Fibroblast of skin of back (primary cell): ENCODE measurements around the gene BCAS3.
"Not testable (repeated sequence)": the region's sequence is repeated elsewhere in the genome, so short reads cannot be mapped to it uniquely, and the experiment has no call there.

Source experiments
- DNase-seq: peaks from one replicate; pipeline ENCODE4 v3.0.0-alpha.2; 2013

The BCAS3 gene

DNA sequence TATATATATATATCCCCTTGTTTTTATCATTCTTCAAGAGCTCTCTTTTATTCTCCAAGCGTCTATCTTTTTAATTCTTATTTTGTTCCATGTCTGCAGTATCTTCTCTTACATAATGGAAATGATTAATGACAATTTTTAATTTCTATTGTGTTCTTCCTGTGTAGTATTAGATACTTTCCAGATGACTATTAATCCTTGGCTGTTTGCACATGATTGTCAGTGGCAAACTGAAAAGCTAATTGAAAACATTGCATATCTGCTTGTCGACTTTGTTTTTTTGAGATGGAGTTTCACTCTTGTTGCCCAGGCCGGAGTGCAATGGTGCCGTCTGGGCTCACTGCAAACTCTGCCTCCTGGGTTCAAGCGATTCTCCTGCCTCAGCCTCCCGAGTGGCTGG lies 124.7 kb downstream of the BCAS3 start:
- DNase-seq = no peak

- no peak for DNase-seq
These were observed 125.4 kb downstream of the BCAS3 start for GRCh38 chr17:60803059-60803458.

DNA sequence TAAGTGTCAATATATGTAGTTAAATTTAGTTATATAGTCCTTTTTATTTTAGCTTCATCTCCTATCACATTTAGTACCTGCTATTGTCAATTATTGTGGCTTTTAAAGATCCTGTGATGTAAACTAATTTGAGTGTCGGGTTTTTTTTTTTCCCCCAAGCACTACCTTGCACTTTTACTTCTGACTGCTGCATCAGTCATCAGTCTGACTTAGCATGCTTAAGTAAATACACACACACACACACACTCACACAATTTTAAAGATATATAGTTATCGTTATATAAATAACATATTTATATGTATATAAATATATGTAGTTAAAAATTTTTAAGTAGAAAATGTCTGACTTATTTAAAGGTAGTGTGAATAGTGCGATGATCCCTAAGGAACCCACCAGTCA lies 127.2 kb downstream of the BCAS3 start:
- DNase-seq = no peak

DNA sequence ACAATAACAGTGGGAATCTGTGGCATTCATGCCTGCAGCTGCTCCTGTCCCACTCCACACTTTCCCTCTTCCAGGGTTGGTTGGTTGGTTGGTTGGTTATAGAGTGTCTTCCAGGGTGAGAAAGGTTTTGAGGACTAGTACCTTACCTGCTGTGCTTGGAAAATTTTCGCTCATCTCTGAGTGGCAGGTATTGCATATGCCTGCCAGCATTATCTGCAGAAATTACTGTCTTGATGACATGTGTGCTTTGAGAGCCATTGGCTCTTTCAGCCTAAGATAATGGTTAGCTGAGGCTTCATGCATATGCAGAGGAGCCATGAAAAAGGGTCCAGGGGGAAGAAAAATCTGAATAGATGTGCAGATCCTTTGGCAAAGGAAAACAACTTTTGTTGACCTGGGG lies 131.8 kb downstream of the BCAS3 start:
- no peak for DNase-seq

- DNase-seq = not testable (repeated sequence)
These were observed 137.3 kb downstream of the BCAS3 start for GRCh38 chr17:60814941-60815340.

GRCh38 chr17:60817192-60817591 lies 139.5 kb downstream of the BCAS3 start:
- DNase-seq = peak; percentile 71

GRCh38 chr17:60819447-60820130 lies 141.9 kb downstream of the BCAS3 start:
- no peak for DNase-seq

DNA sequence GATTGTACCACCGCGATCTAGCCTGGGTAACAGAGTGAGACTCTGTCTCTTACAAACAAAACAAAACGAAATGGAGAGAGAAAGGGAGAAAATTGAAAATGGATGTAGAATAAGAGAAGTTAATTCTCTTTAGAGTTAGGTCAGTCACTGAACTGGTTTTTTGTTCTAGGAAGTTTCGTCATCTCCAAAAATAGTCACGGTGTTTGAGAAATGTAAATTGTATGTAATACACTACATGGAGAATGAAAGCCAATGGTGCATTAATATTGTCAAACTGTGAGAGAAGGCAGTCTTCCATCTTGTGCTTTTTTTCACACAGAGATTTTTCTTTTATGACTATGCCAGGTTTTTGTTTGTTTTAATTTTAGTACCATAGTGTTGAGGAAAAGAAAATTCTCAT lies 145.9 kb downstream of the BCAS3 start:
- DNase-seq = no peak

- no peak for DNase-seq
These were observed 147.7 kb downstream of the BCAS3 start for GRCh38 chr17:60825351-60825750.

- no peak for DNase-seq
These were observed 150.3 kb downstream of the BCAS3 start for GRCh38 chr17:60827943-60828342.

DNA sequence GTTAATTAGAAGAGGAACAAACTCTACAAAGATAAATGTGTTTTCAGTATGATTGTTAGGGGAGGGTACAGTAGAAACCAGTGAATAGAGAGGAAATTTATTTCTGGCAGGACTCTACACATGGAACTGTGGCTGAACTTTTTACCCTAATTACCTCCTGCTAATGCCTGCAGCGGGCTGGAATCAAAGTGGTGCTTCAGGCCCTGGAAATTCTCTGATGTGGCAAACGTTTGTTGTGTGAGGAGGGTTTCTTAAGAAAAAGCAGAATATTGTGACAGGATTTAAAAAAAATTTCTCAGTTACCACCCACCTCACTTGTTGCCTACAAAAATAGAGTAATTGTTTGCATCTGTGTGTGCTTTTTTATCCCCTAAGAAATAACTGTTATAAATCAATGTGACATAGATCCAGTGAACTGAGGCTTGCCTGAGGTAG lies 154.5 kb downstream of the BCAS3 start:
- no peak for DNase-seq

- no peak for DNase-seq
These were observed 155.0 kb downstream of the BCAS3 start for GRCh38 chr17:60832631-60833030.

DNA sequence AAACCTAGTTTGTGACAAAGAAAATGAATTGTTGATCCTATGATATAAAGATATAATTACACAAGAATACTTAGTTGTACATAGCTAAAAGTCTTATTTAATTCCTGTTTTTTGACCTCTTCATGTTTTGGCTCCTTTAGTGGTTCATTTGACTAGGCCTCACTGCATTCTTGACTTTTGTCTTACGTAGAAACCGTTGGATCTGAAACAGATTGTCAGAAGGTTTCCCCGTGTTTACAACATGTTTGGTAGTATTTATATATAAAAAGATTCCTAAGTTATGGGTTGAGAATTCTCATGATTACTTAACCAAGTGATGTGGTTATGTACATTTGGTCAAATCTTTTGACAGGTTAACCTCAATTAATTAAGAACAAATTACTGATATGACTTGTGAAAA lies 162.8 kb downstream of the BCAS3 start:
- DNase-seq = no peak

GRCh38 chr17:60845012-60845411 lies 167.4 kb downstream of the BCAS3 start:
- no peak for DNase-seq

DNA sequence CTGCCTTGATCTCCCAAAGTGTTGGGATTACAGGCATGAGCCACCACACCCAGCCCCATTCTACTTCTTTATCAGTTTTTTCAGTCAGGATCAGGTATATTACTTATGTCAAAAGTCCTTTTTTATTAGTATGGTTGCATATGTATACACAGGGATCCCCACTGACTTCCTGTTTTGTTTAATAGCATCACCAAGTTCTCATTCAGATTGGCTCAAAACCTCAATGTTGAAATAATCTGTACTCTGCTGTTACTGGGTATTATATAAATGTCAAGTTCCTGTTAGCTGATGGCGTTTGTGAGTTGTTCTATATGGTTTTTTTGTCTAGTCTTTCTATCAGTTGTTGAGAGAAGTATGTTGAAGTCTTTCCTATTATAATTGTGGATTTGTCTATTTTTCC lies 168.5 kb downstream of the BCAS3 start:
- DNase-seq = no peak

DNA sequence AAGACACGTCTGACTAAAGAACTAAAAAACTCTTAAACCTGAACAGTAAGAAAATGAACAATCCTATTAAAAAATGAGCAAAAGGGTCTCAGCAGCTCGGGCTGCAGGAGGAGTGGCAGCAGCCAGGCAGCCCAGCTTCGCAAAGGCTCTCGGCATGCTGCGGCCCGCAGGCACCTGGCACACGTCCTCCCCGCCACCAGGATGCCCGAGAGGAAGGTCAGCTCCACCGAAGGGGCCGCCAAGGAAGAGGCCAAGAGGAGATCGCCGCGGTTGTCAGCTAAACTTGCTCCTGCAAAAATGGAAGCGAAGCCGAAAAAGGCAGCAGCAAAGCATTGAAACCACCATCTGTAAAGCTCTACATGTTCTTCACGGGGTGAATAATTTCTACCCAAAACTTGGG lies 173.5 kb downstream of the BCAS3 start:
- no peak for DNase-seq

- no peak for DNase-seq
These were observed 180.0 kb downstream of the BCAS3 start for GRCh38 chr17:60857556-60858080.

DNA sequence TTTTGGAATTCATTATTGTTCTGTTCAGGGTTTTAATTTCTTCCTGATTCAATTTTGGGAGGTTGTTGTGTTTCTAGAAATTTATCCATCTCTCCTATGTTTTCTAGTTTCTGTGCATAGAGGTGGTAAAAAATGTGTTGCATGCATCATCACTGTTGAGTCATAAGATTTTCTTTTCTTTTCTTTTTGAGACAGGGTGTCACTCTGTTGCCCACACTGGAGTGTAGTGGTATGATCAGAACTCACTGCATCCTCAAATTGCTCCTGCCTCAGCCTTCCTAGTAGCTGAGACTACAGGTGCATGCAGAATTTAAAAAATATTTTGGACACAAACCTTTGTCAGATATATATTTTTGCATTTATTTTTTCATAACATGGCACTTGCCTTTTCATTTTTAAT lies 184.8 kb downstream of the BCAS3 start:
- DNase-seq = no peak

DNA sequence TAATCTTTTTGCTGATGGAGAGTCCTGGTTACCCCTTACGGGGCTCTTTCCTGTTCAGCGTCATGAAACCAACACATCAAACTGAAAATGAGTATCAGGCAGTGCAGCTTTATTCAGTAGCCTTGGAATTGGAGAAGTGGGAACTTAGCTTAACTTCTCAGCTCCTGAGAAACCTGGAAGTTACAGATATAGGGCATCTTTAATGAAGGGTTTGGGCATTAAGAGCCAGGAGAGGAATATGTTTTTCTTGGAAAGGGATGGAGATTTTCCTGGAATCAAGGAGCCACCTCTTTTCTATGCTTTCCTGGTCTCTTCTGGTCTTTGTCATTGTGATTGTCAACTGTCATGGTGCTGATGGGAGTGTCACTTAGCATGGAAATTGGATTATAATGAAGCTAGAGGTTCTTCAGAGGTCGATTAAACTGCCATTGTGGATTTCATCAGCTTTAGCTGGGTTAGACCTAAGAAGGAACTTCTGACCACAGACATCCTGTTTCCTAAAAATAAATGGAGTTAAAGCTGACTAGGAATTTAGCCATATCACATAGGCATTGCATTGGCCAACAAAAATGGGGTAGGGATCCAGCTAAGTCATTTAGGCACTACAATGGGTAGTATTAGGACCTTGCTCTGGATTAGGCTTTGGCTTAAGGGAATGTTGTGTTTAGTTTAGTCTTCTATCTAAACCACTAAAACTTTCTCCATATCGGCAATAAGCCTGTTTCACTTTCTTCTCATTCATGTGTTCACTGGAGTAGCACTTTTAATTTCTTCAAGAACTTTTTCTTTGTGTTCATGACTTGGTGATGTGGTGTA lies 186.4 kb downstream of the BCAS3 start:
- peak; percentile 47 for DNase-seq

GRCh38 chr17:60864708-60865005 lies 187.0 kb downstream of the BCAS3 start:
- DNase-seq = no peak

DNA sequence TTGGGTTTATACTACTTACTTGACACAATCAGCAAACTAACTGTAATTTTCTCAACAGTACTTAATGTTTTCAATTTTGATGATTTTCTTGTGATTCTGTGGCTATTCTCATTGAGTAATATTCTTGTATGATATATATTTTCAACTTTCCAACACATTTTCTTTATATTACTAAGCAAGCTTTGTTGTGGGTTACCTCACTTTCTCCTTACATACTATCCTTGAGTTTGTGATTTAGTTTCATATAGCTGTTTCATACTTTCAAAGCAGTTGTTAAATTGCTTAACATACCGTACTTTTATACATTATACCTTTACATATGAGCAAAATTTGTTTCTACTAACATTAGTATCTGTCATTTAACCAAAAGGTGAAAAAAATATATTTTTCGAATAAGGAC lies 197.1 kb downstream of the BCAS3 start:
- no peak for DNase-seq

GRCh38 chr17:60886731-60887613 lies 209.3 kb downstream of the BCAS3 start:
- not testable (repeated sequence) for DNase-seq

GRCh38 chr17:60887614-60888028 lies 210.0 kb downstream of the BCAS3 start:
- DNase-seq = no peak
